Measurements from ENCODE around the gene PARD3B.

Gene PARD3B

DNA sequence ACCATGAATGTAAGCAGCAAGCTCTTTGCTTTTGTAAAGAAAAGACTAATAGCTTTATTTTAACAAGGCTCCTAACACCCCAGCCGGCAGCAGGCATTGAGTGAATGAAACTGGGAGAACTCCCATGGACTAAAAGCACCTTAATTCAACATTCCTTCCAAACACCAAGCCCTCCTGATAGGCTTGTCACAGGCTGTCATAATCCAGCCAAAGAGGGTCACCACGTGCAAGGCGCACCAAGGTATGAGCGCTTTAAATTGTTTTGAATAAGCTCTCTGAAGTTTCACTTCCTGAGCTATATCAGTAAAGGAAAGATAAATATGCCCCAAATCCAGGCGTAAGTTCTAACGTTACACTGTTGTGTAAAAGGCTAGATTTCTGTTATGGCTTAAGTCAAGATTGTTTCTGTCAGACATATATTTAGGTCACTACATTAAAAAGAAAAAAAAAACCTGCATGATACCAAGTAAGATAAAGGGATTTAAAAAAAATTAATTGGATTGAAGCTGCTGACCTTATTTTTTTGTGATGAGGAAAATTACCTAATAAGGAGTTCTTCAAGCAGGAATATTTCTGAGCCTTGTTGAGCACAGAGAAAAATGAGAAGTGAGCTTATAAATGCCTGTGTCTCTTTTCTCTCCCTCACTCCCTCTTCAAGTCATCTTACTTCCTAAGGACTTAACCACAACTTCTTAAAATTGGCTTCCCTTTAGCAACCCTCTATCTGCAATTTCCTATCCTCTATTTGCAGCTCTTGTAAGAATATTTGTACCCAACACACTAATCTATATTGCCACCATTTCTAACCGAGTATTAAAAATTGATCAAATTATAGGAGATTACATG, 1000.9 kb downstream of the PARD3B start:
- DNase-seq = no peak

- no peak for DNase-seq
Observed at GRCh38 chr2:205555566-205556230, 1010.4 kb downstream of the PARD3B start.

- DNase-seq = no peak
Observed at GRCh38 chr2:205556357-205556756, 1011.1 kb downstream of the PARD3B start.

DNA sequence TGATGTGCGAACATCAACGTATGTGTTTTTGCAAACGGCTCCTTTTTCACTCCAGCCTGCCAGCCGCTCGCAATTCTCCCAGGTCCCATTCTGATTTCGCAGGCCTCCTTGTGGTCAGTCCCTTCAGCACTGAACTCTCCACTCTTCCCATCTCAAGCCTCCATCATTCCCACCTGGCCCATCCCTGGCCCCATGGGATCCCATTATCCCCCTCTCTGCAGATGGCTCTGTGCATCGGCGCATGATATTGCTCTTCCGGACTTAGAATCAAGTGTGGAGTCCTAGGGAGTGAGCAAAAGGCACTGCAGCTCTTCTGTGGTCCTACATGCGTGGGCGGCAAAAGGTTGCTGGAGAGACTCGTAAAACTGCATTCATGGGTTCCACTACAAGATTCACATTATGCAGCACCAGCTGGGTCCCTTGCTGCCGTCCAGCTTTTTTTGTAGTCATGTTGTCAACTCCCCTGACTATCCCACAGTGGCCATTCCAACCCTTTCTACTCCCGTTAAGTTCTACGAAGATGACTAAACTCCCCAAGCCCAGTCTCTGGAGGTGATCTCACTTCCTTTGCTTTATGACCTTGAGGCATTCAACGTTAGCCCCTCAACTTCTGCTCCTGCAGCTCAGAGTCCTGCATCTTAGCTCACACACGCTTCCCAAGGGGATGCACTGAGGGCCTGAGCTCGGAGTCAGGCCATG, 1011.7 kb downstream of the PARD3B start:
- no peak for DNase-seq

GRCh38 chr2:205557873-205558272, 1012.6 kb downstream of the PARD3B start:
- DNase-seq = no peak

- no peak for DNase-seq
Observed at GRCh38 chr2:205561441-205561840, 1016.2 kb downstream of the PARD3B start.

DNA sequence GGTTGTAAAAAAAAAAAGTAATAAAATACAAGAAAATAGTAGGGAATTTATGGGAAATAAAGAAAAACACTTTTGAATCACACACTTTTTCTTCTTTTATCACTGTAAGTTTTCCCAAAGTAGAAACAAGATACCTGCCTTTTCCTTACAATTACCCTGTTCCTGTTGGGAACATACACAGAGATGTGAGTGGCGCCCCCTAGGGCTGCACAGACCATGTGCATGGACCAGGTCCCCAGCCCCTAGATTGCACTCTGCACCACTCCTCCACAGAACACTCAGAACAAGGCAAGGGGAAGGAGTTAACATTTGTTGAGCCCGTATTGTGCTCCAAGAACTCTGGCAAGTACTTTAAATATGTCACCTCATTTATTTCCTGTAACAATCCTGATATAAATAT, 1018.4 kb downstream of the PARD3B start:
- no peak for DNase-seq

- no peak for DNase-seq
Observed at GRCh38 chr2:205564346-205565141, 1019.3 kb downstream of the PARD3B start.

DNA sequence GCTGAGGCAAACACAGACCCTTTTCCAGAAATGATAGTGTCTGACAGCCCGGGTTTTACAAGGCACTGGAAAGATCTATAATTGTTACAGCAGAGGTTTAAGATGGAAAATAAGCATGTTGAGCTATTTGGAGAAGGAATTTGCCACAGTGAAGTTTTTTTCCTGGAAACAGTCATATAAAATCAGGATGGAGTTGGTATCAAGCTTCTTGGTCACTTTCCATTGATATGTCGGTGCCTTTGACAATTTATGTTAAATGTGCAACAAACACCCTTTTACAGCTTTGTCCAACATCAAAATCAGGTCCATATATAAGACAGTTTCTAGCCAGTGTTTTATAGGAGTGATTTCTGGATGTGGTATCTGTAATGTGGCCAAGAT, 1019.9 kb downstream of the PARD3B start:
- DNase-seq = no peak

DNA sequence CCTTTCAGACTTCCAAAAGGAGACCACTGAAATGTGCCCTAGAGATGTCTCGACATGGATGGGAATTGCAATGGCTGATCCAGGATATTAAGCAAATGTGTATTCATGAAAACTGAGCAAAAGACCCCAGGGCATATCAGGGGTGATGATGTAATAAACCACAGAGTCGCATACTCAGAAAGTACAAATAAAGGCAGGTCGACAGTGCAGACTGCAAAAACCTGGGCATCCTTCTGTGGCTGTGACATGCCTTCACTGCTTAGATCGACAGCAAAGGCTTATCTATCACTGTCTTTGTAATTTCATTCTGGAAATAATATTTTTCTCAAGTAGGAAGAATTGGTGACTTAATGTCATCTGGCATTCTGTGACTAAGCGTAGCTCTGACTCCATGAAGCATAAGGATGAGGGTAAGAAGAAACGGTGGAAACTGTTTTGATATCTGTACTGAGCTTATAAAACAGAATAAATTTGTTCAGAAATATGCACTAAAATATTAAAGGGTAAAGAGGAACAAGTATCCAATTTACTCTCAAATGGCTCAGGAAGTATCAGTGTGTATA, 1021.4 kb downstream of the PARD3B start:
- no peak for DNase-seq

- DNase-seq = no peak
Observed at GRCh38 chr2:205568620-205569019, 1023.3 kb downstream of the PARD3B start.

- DNase-seq = no peak
Observed at GRCh38 chr2:205570648-205571047, 1025.4 kb downstream of the PARD3B start.

GRCh38 chr2:205571360-205571959, 1026.2 kb downstream of the PARD3B start:
- peak; percentile 12 for DNase-seq

DNA sequence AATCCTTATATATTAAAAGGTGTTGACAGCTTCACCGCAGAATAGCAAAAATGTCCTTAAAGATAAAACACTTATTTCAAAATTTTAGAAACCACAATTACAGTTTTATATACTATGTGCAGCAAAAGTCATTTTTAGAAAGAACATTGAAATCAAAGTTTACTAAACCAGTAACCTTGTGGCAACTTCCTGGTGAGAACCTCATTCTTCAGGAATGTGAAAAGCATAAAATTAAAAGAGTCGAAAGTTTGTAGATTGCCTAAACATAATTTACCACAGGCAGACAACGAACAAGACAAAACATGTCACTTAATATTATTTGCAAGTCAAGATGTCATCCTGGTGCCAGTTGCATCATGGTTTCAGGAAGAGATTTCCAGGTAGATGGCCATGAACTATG, 1028.7 kb downstream of the PARD3B start:
- no peak for DNase-seq

- no peak for DNase-seq
Observed at GRCh38 chr2:205579335-205579734, 1034.1 kb downstream of the PARD3B start.

- no peak for DNase-seq
Observed at GRCh38 chr2:205580212-205580987, 1035.1 kb downstream of the PARD3B start.

GRCh38 chr2:205582366-205582765, 1037.1 kb downstream of the PARD3B start:
- no peak for DNase-seq

- DNase-seq = no peak
Observed at GRCh38 chr2:205585449-205586383, 1040.4 kb downstream of the PARD3B start.

- no peak for DNase-seq
Observed at GRCh38 chr2:205586626-205587025, 1041.4 kb downstream of the PARD3B start.

DNA sequence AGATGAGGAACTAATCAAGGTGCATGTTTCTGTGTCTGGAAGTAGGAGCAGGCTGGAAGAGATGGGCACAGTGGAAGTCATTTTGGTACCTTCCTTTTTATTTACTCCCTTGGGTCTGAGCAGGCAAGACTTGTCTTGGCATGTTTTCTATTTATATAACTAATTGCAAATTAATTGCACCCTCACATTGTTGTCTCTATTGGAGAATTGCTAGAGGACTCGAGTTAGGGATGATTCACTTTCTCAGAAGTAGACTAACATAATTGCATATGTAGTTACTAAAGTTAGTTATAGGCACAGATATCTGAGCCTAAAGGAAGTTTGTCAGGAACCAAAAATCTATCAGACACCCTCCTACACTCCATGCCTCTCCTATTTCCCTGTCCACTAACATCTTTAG, 1044.2 kb downstream of the PARD3B start:
- DNase-seq = no peak
